T-helper 1 cell treated with Interleukin-12 subunit alpha and Interleukin-12 subunit beta and Interleukin-4 antibody, amounts not matched to agents 30 ng/mL and 1 ng/mL, for 36 hours (primary cell): ENCODE data around the gene MLLT1. TPM values are rescaled to one million over a fixed set of nuclear protein-coding genes. Genes with fewer than 3 reads are reported as not detected.

Experiments used
- intact Hi-C: fragments of 100-400 bp; cut with micrococcal nuclease; formaldehyde crosslinking; loops from one replicate; pipeline ENCODE4 v1.15.1; 2024
- total RNA-seq: library from RNA; stranded (reverse); gene quantifications from 2 replicates; pipeline ENCODE4 v1.2.3, GENCODE V29; 2022

Gene MLLT1
- total RNA-seq, 1 donor from 2014 or later, result 45.6 TPM

GRCh38 chr19:6236310-6237291, 43.2 kb downstream of the MLLT1 start:
- intact Hi-C loops, result no loop called here

- intact Hi-C loops, result no loop called here
Measured at GRCh38 chr19:6235031-6235951, 44.5 kb downstream of the MLLT1 start.

GRCh38 chr19:6234527-6234926, 45.2 kb downstream of the MLLT1 start:
- intact Hi-C loops, result no loop called here

- intact Hi-C loops, result no loop called here
Measured at GRCh38 chr19:6233827-6234511, 45.8 kb downstream of the MLLT1 start.

- intact Hi-C loops, result no loop called here
Measured at GRCh38 chr19:6233056-6233826, 46.5 kb downstream of the MLLT1 start.

GRCh38 chr19:6232601-6233055, 47.1 kb downstream of the MLLT1 start:
- intact Hi-C loops, result no loop called here

GRCh38 chr19:6230991-6231448, 48.8 kb downstream of the MLLT1 start:
- intact Hi-C loops, result no loop called here

GRCh38 chr19:6229951-6230712, 49.6 kb downstream of the MLLT1 start:
- intact Hi-C loops, result no loop called here

- intact Hi-C loops, result no loop called here
Measured at GRCh38 chr19:6229216-6229913, 50.4 kb downstream of the MLLT1 start.

- intact Hi-C loops, result no loop called here
Measured at GRCh38 chr19:6228551-6229215, 51.1 kb downstream of the MLLT1 start.

- intact Hi-C loops, result no loop called here
Measured at GRCh38 chr19:6227936-6228325, 51.8 kb downstream of the MLLT1 start.

GRCh38 chr19:6227156-6227935, 52.4 kb downstream of the MLLT1 start:
- intact Hi-C loops, result no loop called here

GRCh38 chr19:6226444-6227155, 53.2 kb downstream of the MLLT1 start:
- intact Hi-C loops, result no loop called here

GRCh38 chr19:6226012-6226411, 53.8 kb downstream of the MLLT1 start:
- intact Hi-C loops, result no loop called here

- intact Hi-C loops, result no loop called here
Measured at GRCh38 chr19:6225232-6225865, 54.4 kb downstream of the MLLT1 start.

GRCh38 chr19:6224308-6224675, 55.5 kb downstream of the MLLT1 start:
- intact Hi-C loops, result no loop called here
